ENCODE results near the gene SIPA1L3. TPM values are rescaled to one million over a fixed set of nuclear protein-coding genes. Genes with fewer than 3 reads are reported as not detected.

Gene SIPA1L3
- total RNA-seq, 1 experiment from 2014 or later: 10.5 TPM

DNA sequence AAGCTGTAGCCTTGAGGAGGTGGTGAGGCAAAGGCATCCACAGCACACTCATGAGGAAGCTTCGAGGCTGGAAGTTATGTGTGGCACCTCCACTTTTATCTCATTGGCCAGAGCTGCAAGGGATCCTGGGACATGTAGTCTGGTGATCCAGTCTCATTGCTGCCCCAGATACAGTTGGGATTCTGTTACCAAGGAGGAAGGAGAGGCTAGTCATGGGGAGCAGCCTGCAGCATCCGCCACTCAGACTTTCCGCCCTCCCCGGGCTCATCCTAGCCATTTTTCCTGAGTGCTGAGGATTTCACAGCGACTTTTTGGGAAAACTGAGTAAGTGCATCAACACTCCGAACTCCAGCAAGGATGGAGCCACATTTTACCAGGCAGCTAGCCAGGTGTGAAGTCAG is 242.7 kb downstream of the SIPA1L3 start:
- DNase-seq (ENCODE audit: low read depth): no peak

- no peak for DNase-seq (ENCODE audit: low read depth)
These were observed 244.2 kb downstream of the SIPA1L3 start for GRCh38 chr19:38151242-38151641.

GRCh38 chr19:38152461-38153379 is 245.7 kb downstream of the SIPA1L3 start:
- no peak for DNase-seq (ENCODE audit: low read depth)

DNA sequence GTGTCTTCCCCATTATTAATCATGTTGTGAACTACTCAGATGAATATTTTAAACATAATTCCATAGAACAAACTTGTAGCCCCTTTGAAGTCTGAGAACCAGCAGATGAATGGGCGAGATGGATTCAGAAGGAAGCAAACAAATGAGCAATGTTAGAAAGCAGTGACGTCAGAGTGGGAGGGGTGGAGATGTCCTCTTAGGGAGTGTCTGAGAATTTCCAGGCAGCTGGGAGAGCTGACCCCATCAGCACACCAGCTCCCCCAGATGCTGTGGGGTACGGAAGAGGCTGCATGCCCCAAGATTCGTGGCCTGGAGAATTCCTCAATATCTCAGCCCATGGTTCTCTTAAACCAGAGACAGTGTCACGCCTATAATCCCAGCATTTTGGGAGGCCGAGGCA is 248.4 kb downstream of the SIPA1L3 start:
- no peak for DNase-seq (ENCODE audit: low read depth)

DNA sequence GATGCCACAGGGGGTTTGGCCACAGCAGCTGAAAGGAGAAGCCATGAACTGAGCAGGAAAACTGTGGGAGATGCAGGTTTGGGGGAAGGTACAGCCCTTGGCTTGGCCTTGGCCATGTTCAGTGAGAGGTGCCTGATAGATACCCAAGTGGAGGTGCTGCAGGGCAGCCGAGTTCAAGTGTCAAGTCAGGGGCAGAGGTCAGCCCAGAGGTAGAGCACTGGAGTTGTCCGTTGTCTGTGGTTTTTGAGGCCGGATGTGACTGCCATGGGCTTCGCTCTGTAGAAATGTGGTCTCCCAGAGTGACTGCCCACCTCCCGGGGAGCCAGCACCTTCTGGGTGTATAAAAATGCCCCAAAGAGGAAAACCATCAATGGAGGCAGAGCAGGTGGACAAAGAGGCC is 251.7 kb downstream of the SIPA1L3 start:
- no peak for DNase-seq (ENCODE audit: low read depth)

- no peak for DNase-seq (ENCODE audit: low read depth)
These were observed 255.1 kb downstream of the SIPA1L3 start for GRCh38 chr19:38162094-38162493.

DNA sequence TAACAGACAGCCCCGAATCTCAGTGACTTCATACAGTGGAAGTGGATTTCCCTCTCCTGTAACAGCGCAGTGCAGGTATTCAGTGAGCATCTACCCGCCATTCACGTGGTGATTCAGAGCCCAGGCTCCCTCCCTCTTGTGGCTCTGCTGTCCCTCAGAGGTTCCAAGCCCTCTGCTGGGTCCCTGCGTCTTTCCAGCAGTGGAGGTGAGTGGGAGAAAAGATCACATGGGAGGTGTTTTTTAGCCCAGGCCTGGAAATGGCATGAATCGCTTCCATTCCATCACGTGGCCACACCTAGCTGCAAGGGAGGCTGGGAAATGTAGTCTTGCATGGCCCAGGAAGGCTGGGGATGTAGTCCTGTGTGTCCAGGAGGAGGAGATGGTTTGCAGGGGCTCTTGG is 255.6 kb downstream of the SIPA1L3 start:
- DNase-seq (ENCODE audit: low read depth): no peak

DNA sequence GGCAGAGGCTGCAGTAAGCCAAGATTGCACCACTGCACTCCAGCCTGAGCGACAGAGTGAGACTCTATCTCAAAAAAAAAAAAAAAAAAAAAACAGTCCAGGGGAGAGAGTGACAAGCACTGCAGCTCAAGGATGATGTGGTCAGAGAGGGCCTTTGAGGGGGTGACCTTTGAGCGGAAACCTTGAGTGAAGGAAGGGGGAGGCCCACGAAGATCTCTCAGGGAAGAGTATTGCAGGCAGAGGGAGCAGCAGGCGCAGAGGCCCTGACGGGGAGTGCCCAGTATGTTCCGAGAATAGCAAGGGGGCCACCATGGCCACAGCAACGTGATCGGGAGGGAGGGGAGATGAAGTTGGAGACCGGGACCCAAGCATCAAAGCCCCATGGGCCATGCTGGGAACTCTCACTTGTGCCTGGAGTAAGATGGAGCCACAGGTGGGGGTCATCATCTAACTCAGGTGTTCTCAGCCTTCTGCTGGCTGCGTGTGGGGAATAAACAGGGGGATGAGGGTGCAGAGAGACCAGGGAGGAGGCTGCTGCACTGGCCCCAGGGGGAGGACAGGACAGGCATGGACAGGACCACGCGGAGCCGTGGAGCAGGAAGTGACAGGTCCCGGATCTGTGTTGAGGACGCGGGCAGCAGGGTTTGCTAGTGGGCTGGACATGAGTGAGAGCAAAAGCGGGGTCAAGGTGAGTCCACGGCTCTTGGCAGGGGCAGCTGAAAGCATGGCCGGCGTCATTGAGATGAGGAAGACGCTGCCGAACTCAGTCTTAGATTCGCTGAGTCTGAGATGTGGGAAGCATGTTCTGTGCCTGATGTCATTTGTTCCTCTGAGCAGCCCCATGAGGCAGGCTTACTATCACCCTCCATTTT is 256.6 kb downstream of the SIPA1L3 start:
- DNase-seq (ENCODE audit: low read depth): no peak

DNA sequence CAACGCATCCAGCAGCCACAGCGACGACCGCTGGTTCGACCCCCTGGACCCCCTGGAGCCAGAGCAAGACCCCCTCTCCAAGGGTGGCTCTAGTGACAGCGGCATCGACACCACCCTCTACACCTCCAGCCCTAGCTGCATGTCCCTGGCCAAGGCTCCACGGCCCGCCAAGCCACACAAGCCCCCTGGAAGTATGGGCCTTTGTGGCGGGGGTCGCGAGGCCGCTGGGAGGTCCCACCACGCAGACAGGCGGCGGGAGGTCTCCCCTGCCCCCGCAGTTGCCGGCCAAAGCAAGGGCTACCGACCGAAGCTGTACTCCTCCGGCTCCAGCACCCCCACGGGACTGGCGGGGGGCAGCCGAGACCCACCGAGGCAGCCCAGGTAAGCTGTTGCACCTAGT is 257.5 kb downstream of the SIPA1L3 start:
- DNase-seq (ENCODE audit: low read depth): no peak

DNA sequence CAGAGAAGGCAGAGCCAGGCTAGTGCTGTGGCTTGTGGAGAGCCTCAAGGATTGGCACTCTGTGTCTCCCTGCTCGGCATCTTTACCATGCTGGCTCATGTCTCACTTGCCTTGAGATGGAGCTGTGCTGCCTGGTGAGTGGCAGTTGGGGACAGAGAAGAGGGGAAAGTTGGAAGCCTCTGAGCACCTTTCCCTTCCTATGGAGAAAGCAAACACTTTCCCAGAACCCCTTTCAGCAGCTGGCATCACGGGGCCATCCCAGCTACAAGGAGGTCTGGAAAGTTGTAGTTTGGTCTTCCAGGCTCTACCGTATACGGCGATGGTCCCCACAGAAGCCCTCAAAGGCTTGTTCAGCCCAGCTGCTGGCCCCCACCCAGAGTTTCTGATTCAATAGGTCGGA is 258.3 kb downstream of the SIPA1L3 start:
- DNase-seq (ENCODE audit: low read depth): no peak

DNA sequence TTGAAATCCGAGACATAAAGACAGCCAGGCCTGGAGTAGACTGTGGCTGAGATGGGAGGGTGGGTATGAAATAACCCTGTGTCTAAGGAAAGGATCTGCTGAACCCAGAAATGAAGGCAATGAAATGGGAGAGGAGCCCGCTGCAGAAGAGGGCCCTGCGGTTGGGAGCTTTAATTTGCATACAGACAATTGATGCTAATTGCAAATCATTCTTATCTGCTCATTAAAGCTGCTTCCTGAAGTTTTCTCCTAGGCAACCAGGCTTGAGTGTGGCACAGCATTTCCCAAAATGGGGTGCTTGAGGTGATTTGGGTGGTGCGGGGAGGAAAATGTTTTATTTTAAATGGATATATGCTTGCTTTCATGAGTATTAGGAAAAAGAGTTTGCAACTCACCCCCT is 261.6 kb downstream of the SIPA1L3 start:
- DNase-seq (ENCODE audit: low read depth): no peak

DNA sequence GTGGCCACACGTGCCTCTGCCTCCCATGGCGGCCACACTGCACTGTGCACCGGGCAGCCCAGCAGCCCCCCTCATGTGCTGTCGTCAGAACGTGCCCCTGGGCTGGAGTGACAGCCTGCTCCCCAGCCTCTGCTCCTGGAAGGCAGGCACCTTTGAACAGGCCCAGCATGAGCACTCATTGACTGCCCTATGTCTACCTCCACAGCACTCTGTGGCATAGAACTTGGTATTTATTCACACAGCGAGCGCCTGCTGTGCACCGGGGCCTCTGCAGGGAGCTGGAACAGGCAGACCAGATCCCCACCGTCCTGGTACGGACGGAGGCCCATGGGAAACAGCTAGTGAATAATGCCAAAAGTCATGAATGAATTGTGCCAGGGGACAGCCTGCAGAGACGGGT is 263.3 kb downstream of the SIPA1L3 start:
- no peak for DNase-seq (ENCODE audit: low read depth)

GRCh38 chr19:38172001-38172400 is 265.0 kb downstream of the SIPA1L3 start:
- no peak for DNase-seq (ENCODE audit: low read depth)

DNA sequence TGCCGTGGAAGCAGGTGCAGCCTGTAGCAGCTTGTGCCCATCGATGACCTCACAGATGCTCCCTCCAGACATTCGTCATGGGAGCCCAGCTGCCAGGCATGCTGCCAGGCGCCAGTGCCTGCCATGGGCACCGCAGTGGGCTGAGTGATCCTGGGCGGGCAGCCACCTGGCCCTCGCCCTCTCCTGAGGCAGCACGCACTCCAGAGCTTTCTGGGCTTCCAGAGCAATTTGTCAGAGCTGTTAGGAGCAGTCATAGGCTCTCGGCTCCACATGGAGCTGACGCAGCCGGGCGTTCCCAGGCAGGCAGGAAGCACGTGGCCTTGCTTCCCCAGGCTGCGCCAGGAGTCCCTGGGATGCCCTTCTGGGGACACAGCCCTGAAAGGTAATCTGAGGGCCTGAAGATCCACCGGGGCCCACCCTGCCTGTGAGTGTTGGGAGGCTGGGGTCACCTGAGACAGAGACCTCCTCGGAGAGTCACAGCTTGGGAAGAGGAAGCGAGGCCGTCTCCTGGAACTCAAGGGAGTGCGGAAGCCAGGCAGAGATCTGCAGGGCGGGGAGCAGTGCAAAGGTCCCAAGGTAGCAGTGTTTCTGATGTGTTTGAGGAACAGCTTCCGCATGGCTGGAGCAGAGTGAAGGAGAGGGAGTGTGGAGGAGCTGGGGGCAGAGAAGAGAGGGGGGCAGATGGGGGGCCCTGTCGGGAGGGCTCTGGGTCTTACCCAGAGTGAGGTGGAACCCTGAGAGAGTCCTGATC is 266.5 kb downstream of the SIPA1L3 start:
- DNase-seq (ENCODE audit: low read depth): no peak

- DNase-seq (ENCODE audit: low read depth): no peak
These were observed 268.4 kb downstream of the SIPA1L3 start for GRCh38 chr19:38175422-38175821.

GRCh38 chr19:38180071-38180470 is 273.1 kb downstream of the SIPA1L3 start:
- no peak for DNase-seq (ENCODE audit: low read depth)

- DNase-seq (ENCODE audit: low read depth): no peak
These were observed 275.7 kb downstream of the SIPA1L3 start for GRCh38 chr19:38182536-38183210.

DNA sequence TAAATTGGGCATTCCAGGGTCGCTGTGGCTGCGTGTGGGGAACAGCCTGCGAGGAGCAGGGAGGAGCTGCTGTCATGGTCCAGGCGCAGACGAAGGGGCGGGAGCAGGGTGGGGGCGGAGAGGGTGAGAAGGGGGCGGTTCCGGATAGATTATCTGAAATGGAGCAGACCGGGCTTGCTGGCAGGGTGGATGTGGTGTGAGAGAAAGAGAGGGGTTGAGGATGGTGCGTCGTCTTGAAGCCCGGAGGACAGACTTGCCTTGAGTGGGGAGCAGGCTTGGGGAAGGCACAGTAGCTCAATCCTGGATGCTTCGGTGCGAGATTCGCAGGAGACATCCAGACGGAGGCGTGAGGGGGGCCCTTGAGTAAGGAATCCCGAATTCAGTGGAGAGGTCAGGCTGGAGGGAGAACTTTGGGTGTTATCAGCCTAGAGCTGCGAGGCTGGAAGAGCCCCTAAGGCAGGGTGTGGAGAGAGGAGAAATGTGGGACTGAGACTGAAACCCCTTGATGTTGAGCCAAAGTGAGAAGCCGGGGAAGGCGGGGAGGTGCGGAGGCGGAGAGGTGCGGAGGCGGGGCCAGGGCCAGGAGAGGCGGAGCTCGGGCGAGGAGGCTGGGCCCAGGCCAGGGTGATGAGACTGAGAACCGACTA is 276.4 kb downstream of the SIPA1L3 start:
- DNase-seq (ENCODE audit: low read depth): no peak

DNA sequence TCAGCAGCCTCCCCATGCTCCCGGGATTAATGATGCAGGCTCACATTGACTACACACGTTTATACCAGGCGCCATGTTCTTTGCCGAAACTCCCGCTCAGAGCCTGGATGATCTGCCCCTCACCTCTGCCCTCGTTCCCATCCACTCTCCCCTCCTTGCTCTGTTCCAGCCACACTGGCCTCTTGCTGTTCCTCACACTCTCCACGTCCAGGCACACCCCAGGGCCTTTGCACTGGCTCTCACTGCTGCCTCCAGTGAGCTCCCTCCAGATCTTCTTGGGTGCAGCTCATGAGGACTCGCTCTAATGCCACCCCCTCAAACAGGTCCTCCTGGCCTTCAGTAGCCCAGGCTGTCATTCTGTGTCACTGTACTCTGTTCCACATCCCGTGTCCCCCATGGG is 277.8 kb downstream of the SIPA1L3 start:
- no peak for DNase-seq (ENCODE audit: low read depth)

GRCh38 chr19:38185562-38185961 is 278.6 kb downstream of the SIPA1L3 start:
- DNase-seq (ENCODE audit: low read depth): no peak

DNA sequence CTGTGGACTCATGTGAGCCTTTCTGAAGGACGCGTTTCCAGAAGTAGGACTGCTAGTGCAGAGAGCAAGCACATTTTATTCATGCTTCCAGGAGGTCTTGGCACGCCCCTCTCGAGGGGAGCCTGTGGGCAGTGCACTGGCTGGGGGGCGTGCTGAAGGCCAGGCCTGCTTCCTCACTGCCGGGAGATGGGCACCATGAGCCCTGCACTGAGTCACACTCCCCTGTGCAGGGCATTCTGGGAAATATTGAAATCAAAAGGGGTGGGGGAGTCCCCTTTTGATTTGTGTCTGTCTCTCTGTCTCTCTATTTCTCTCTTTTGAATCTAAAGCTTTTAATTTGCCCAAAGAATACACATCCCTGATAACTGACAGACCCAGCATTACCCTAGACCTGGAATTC is 283.1 kb downstream of the SIPA1L3 start:
- no peak for DNase-seq (ENCODE audit: low read depth)

All from RPMI7951 (cell line).